Neural progenitor cell (in vitro differentiated cells): ENCODE data around the gene FBXW8. TPM values are rescaled to one million over a fixed set of nuclear protein-coding genes. Genes with fewer than 3 reads are reported as not detected.

Experiments used
- DNase-seq: peaks from one replicate; pipeline ENCODE4 v3.0.0-alpha.2; 2016; ENCODE audit warnings: low spot score
- H2AFZ ChIP-seq: fragments of 200-600 bp; sonication (generic); replicated peaks from 2 replicates; pipeline ENCODE4 v1.6.1; 2016; ENCODE audit warnings: antibody characterized with exemption
- H3F3A ChIP-seq: fragments of 200-600 bp; sonication (generic); 2 replicates; pipeline ENCODE4 v1.6.1; 2016; ENCODE audit warnings: antibody characterized with exemption, low read depth
- H3K27ac ChIP-seq: fragments of 200-600 bp; sonication (generic); 2 replicates; pipeline ENCODE4 v1.5.1; 2016; ENCODE audit warnings: mild to moderate bottlenecking
- H3K27me3 ChIP-seq: fragments of 200-600 bp; sonication (generic); 2 replicates; pipeline ENCODE4 v1.6.1; 2016; ENCODE audit warnings: mild to moderate bottlenecking, moderate library complexity
- H3K36me3 ChIP-seq: fragments of 200-600 bp; sonication (generic); 2 replicates; pipeline ENCODE4 v1.5.1; 2016
- H3K4me1 ChIP-seq: fragments of 200-600 bp; sonication (generic); 2 replicates; pipeline ENCODE4 v1.6.1; 2016; ENCODE audit warnings: mixed run types
- H3K4me2 ChIP-seq: fragments of 200-600 bp; sonication (generic); 2 replicates; pipeline ENCODE4 v1.6.1; 2016
- H3K4me3 ChIP-seq: fragments of 200-600 bp; sonication (generic); 2 replicates; pipeline ENCODE4 v1.5.1; 2016
- H3K79me2 ChIP-seq: fragments of 200-600 bp; sonication (generic); 2 replicates; pipeline ENCODE4 v1.6.1; 2016; ENCODE audit warnings: low read depth
- H3K9ac ChIP-seq: fragments of 200-600 bp; sonication (generic); 2 replicates; pipeline ENCODE4 v1.6.1; 2016
- H3K9me3 ChIP-seq: fragments of 200-600 bp; sonication (generic); 2 replicates; pipeline ENCODE4 v1.5.1; 2016; ENCODE audit warnings: low read depth
- H4K20me1 ChIP-seq: fragments of 200-600 bp; sonication (generic); 2 replicates; pipeline ENCODE4 v1.6.1; 2016; ENCODE audit warnings: low read depth
- H3K27ac Mint-ChIP-seq: 3 replicates; pipeline ENCODE4 v1.8.0; 2021; ENCODE audit warnings: mixed read lengths
- H3K27me3 Mint-ChIP-seq: 2 replicates; pipeline ENCODE4 v1.8.0; 2022; ENCODE audit warnings: low read depth, mild to moderate bottlenecking, inconsistent platforms, moderate library complexity, mixed read lengths; ENCODE audit not compliant: insufficient read depth
- H3K36me3 Mint-ChIP-seq: 3 replicates; pipeline ENCODE4 v1.8.0; 2021; ENCODE audit warnings: mixed read lengths
- H3K4me1 Mint-ChIP-seq: 3 replicates; pipeline ENCODE4 v1.8.0; 2021; ENCODE audit warnings: mixed read lengths
- H3K4me3 Mint-ChIP-seq: 3 replicates; pipeline ENCODE4 v1.8.0; 2021; ENCODE audit warnings: mild to moderate bottlenecking, moderate library complexity, mixed read lengths
- H3K9me3 Mint-ChIP-seq: 3 replicates; pipeline ENCODE4 v1.8.0; 2020; ENCODE audit warnings: mixed read lengths
- CTCF ChIP-seq: fragments of 200-600 bp; sonication (generic); IDR thresholded peaks from 2 replicates; pipeline ENCODE4 v1.5.1; 2017; ENCODE audit warnings: antibody characterized with exemption, mild to moderate bottlenecking
- EZH2 ChIP-seq: fragments of 200-600 bp; sonication (generic); IDR thresholded peaks from 2 replicates; pipeline ENCODE4 v1.6.1; 2017; ENCODE audit warnings: antibody characterized with exemption, mild to moderate bottlenecking, moderate library complexity
- EZH2phosphoT487 ChIP-seq: fragments of 200-600 bp; sonication (generic); IDR thresholded peaks from 2 replicates; pipeline ENCODE4 v1.6.1; 2017; ENCODE audit warnings: antibody characterized with exemption
- total RNA-seq: library from RNA; depleted of rRNA; stranded (reverse); fragments of >200 nt; gene quantifications from 2 replicates; pipeline ENCODE4 v1.2.3, GENCODE V29; 2015; ENCODE audit warnings: low replicate concordance

The FBXW8 gene
- total RNA-seq, 1 donor from 2014 or later: 20.7 TPM

GRCh38 chr12:116982791-116983411, 72.2 kb downstream of the FBXW8 start:
- H3K4me3 Mint-ChIP-seq: no peak overlapping the region
- no peak for DNase-seq
- Histone ChIP-seq H3F3A (no peaks in the 10 kb centered on the region), H3K36me3 (peaks cover 7% of the 10 kb centered on the region), H3K79me2 (no peaks in the 10 kb centered on the region), H3K27ac (no peak overlapping the region), H3K27me3 (no peaks in the 10 kb centered on the region), H4K20me1 (no peaks in the 10 kb centered on the region), H2AFZ (no peak overlapping the region), H3K4me1 (no peaks in the 10 kb centered on the region), H3K4me2 (no peak overlapping the region), H3K9me3 (no peaks in the 10 kb centered on the region), H3K4me3 (no peak overlapping the region), H3K9ac (no peak overlapping the region)
- peaks cover 17% of the 10 kb centered on the region for H3K36me3 Mint-ChIP-seq
- TF ChIP-seq EZH2 (no peak), EZH2phosphoT487 (no peak), CTCF (no peak)
- no peaks in the 10 kb centered on the region for H3K4me1 Mint-ChIP-seq
- no peaks in the 10 kb centered on the region for H3K27me3 Mint-ChIP-seq
- H3K27ac Mint-ChIP-seq: no peak overlapping the region
- H3K9me3 Mint-ChIP-seq: no peaks in the 10 kb centered on the region

GRCh38 chr12:116984098-116984497, 73.3 kb downstream of the FBXW8 start:
- no peak for DNase-seq
- no peaks in the 10 kb centered on the region for H3K27me3 Mint-ChIP-seq
- H3K27ac ChIP-seq: no peak overlapping the region
- no peaks in the 10 kb centered on the region for H3K4me1 ChIP-seq
- H3K79me2 ChIP-seq: no peaks in the 10 kb centered on the region
- H3K4me3 Mint-ChIP-seq: no peak overlapping the region
- H3K36me3 ChIP-seq: peaks cover 7% of the 10 kb centered on the region
- peaks cover 18% of the 10 kb centered on the region for H3K36me3 Mint-ChIP-seq
- TF ChIP-seq EZH2phosphoT487 (no peak), CTCF (no peak), EZH2 (no peak)
- H3K9ac ChIP-seq: no peak overlapping the region
- H3K9me3 ChIP-seq: no peaks in the 10 kb centered on the region
- H3K27ac Mint-ChIP-seq: no peak overlapping the region
- H3K4me3 ChIP-seq: no peak overlapping the region
- H3K27me3 ChIP-seq: no peaks in the 10 kb centered on the region
- H3K4me1 Mint-ChIP-seq: no peaks in the 10 kb centered on the region
- H4K20me1 ChIP-seq: no peaks in the 10 kb centered on the region
- H3K4me2 ChIP-seq: no peak overlapping the region
- no peaks in the 10 kb centered on the region for H3F3A ChIP-seq
- no peak overlapping the region for H2AFZ ChIP-seq
- no peaks in the 10 kb centered on the region for H3K9me3 Mint-ChIP-seq

- H3K27me3 Mint-ChIP-seq: no peaks in the 10 kb centered on the region
- H3K4me3 ChIP-seq: no peak overlapping the region
- H3K27me3 ChIP-seq: no peaks in the 10 kb centered on the region
- H3K4me1 ChIP-seq: no peaks in the 10 kb centered on the region
- H3F3A ChIP-seq: no peaks in the 10 kb centered on the region
- peaks cover 7% of the 10 kb centered on the region for H3K36me3 ChIP-seq
- peaks cover 44% of the 10 kb centered on the region for H3K36me3 Mint-ChIP-seq
- TF ChIP-seq EZH2 (no peak), EZH2phosphoT487 (no peak), CTCF (no peak)
- no peak overlapping the region for H3K9ac ChIP-seq
- no peak overlapping the region for H2AFZ ChIP-seq
- H3K79me2 ChIP-seq: no peaks in the 10 kb centered on the region
- peaks cover 2% of the 10 kb centered on the region for H3K9me3 Mint-ChIP-seq
- no peak overlapping the region for H3K4me2 ChIP-seq
- no peak overlapping the region for H3K27ac ChIP-seq
- no peak overlapping the region for H3K4me3 Mint-ChIP-seq
- H3K9me3 ChIP-seq: no peaks in the 10 kb centered on the region
- no peaks in the 10 kb centered on the region for H3K4me1 Mint-ChIP-seq
- no peak for DNase-seq
- no peak overlapping the region for H3K27ac Mint-ChIP-seq
- H4K20me1 ChIP-seq: no peaks in the 10 kb centered on the region
Measured at GRCh38 chr12:116990329-116990728, 79.6 kb downstream of the FBXW8 start.
